GM12801 (cell line): ENCODE results near the gene CD9.

Experiments
- TF ChIP-seq, protein P1 (sequence below): IDR thresholded peaks from one replicate; pipeline ENCODE4 v1.5.1; 2011; ENCODE audit warnings: control low read depth; ENCODE audit not compliant: insufficient read length; ENCODE audit errors: extremely low read depth

The CD9 gene

DNA sequence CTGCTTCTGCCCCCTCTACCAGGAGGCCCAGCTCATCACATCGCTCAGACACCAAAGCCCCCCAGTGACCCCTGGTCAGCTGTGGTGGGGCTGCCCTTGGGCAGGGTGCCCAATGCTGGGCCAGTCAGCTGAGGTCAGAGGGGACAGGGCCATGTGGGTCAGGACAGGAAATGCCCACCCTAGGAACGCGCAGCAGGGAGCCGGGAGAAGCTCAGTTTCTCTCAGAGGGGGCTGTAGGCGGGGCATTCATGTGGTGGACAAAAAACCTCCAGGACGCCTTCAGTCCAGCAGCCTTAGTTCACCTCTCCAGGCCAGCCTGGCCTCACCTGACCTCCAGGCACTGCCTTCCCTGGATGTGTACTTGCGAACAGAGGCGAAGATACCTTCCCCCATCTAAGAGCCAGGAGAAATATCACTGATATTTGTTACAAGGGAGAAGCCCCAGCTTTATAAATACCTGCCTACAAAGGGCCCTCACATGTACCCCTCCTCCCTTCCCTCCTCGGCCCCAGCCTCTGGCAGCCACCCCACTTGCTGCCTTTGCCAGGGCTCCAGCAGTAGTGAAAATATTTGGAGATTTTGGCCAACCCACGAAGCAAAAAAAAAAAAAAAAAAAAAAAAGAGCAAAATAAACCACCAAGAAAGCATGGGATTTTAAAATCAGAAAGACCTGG, 68.4 kb downstream of the CD9 start:
- TF ChIP-seq, protein P1, sequence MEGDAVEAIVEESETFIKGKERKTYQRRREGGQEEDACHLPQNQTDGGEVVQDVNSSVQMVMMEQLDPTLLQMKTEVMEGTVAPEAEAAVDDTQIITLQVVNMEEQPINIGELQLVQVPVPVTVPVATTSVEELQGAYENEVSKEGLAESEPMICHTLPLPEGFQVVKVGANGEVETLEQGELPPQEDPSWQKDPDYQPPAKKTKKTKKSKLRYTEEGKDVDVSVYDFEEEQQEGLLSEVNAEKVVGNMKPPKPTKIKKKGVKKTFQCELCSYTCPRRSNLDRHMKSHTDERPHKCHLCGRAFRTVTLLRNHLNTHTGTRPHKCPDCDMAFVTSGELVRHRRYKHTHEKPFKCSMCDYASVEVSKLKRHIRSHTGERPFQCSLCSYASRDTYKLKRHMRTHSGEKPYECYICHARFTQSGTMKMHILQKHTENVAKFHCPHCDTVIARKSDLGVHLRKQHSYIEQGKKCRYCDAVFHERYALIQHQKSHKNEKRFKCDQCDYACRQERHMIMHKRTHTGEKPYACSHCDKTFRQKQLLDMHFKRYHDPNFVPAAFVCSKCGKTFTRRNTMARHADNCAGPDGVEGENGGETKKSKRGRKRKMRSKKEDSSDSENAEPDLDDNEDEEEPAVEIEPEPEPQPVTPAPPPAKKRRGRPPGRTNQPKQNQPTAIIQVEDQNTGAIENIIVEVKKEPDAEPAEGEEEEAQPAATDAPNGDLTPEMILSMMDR: no peak

DNA sequence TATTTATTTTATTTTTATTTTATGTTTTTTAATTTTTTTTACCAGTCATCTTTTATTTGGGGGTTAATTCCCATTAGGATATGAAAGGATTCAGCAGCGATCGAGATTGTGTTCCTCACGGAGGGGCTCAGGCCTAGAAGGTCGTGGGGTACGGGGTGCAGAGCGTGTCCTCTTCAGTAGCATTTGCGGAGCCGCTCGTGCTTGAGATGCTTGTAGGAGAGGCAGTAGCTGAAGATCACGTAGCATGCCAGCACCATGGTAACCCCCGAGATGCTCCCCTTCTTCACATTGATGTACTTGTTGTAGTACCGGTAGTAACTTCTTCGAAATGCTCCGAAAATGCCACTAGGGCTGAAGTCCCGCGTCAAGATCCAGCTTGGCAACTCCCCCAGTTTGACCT, 69.8 kb downstream of the CD9 start:
- TF ChIP-seq, protein P1: no peak

DNA sequence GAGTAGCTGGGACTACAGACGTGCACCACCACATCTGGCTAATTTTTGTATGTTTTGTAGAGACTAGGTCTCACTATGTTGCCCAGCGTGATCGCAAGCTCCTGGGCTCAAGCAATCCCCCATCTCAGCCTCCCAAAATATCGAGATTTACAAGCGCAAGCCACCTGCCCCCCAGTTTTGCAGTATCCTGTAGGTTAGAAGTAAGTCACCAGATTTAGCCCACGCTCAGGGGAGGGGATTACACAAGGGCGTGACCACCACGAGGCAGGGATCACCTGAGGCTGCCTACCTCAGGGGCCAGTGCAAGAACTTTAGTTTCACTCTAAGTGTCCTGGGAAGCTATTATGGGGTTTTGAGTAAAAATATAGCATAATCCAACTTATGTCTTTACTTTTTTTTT, 71.1 kb downstream of the CD9 start:
- TF ChIP-seq, protein P1: no peak

DNA sequence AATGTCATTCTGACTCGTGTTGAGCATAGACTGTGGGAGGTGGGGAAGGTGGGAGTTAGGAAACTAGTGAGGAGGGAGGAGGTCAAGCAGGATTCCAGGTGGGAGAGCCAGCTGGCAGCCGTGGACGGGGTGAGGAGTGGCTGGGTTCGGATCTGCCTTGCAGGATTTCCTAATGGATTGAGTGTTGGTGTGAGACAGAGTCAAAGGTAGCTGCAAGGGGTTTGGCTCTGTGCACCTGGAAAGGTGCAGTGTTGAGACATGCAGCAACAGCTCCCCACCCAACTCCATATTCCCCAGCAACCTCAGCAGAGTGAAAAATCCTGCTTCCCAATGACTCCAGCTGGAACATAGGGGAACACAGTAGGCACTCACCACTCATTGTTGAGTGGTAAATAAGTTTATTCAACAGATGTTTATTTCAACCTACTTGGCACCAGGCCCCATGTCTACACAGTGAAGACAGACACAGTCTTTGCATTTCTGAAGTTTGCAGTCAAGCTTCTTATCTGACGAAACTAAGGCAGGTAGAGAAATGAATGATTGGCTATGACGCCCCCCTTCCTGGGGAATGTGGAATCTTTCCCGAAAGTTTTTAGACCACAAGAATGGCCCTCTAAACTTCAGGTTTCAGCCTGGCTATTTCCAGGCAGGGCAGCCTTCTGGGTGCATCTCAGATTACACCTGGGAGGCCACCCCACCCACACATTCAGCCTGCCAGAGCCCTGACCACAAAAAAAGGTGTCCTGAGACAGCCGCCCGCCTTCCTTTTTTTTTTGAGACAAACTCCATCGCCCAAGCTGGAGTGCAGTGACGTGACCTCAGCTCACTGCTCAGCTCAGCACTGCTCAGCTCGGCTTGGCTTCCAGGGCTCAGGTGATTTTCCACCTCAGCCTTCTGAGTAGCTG, 72.4 kb downstream of the CD9 start:
- TF ChIP-seq, protein P1: no peak

DNA sequence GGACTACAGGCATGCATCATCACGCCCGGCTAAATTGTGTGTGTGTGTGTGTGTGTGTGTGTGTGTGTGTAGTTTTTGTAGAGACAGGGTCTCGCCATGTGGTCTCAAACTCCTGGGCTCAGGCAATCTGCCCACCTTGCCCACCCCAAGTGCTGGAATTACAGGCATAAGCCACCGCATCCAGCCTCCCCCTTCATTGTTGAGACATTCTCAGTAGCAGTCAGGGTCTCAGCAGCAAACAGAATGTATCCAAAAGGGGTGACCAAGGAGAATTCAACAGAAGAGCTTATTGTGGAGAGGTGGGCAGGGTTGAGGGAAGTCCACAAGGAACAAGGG, 73.0 kb downstream of the CD9 start:
- TF ChIP-seq, protein P1: no peak

DNA sequence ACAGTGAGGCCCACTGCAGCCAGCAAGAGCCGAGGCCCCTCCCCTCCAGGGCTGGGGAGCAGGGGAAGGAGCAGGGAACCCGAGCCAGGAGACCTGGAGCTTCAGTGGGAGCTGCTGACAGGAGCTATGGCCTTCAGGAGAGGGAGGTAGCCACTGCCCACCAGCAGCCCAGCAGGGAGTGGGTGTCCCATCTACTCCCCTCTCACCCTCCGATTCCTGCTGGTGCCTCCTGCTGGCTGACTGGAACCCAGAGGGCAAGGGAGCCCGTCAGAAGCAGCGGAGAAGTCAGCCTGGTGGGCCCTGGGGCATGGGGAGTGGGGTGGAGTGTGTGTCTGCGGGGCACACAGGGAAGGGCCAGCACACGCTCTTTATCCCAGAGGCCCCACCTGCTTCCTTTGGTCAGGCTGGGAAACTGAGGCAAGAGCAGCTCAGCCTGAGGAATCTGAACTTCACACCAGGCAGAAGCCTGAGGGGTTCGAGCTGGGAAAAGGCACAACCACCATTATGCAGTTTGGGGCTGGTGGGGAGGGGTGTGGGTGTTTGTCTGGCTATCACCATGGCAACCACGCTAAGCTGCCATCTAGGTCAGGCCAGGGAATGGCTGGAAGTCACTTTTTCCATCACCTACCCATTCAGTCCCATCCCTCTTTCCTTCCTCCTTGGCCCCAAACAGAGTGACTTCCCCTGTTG, 73.5 kb downstream of the CD9 start:
- TF ChIP-seq, protein P1: no peak
